K562 (cell line): ENCODE measurements around the gene VWA1. TPM values are rescaled to one million over a fixed set of nuclear protein-coding genes. Genes with fewer than 3 reads are reported as not detected.

Source experiments
- ATF6 ChIP-seq: sonication (generic); formaldehyde crosslinking; IDR thresholded peaks from 2 replicates; pipeline ENCODE4 v1.4.0; 2020; ENCODE audit warnings: mild to moderate bottlenecking, missing genetic modification reagents
- BRF1 ChIP-seq: IDR thresholded peaks from 3 replicates; pipeline ENCODE4 v1.6.1; 2011; ENCODE audit warnings: borderline replicate concordance, mild to moderate bottlenecking; ENCODE audit not compliant: insufficient read length; ENCODE audit errors: extremely low read depth
- CBX3 ChIP-seq, 2 experiments: IDR thresholded peaks; 1 replicate in 1 of 2; 2 replicates in 1 of 2; pipeline ENCODE4 v1.6.1; 2012; ENCODE audit warnings: inconsistent platforms in 2 of 2, low read length in 2 of 2, borderline replicate concordance in 1 of 2, control low read depth in 1 of 2
- CREB1 ChIP-seq, 2 experiments: sonication (generic) in 1 of 2; formaldehyde crosslinking in 1 of 2; IDR thresholded peaks; 2 replicates each; pipeline versions ENCODE4 v1.6.1 to v1.8.0; 2012 to 2022; ENCODE audit warnings: inconsistent platforms in 1 of 2, mild to moderate bottlenecking in 1 of 2, missing genetic modification reagents in 1 of 2, moderate library complexity in 1 of 2
- DDX20 ChIP-seq: fragments of 450-650 bp; IDR thresholded peaks from 2 replicates; pipeline ENCODE4 v1.6.1; 2016; ENCODE audit warnings: missing genetic modification characterization, low read depth, mild to moderate bottlenecking, missing compliant biosample characterization, moderate library complexity
- HDGF ChIP-seq: fragments of 450-650 bp; IDR thresholded peaks from 2 replicates; pipeline ENCODE4 v1.6.1; 2016
- HMG20B ChIP-seq: fragments of 250-450 bp; sonication (Bioruptor Pico); IDR thresholded peaks from 2 replicates; pipeline ENCODE4 v1.5.0; 2021; ENCODE audit warnings: mild to moderate bottlenecking
- JUN ChIP-seq, 2 experiments: sonication (generic) in 1 of 2; formaldehyde crosslinking in 1 of 2; IDR thresholded peaks; 2 replicates each; pipeline versions ENCODE4 v1.6.1 to v1.8.0; 2012 to 2022; ENCODE audit warnings: borderline replicate concordance in 2 of 2, mild to moderate bottlenecking in 2 of 2, improper control_type of control experiment in 1 of 2, low read depth in 1 of 2, low read length in 1 of 2, missing genetic modification reagents in 1 of 2
- KLF1 ChIP-seq: fragments of 450-650 bp; IDR thresholded peaks from 2 replicates; pipeline ENCODE4 v1.6.1; 2016; ENCODE audit warnings: missing genetic modification characterization, missing compliant biosample characterization
- MAX ChIP-seq: sonication (generic); formaldehyde crosslinking; IDR thresholded peaks from 2 replicates; pipeline ENCODE4 v1.9.0; 2022; ENCODE audit warnings: mild to moderate bottlenecking, missing genetic modification reagents
- MECOM ChIP-seq: fragments of 250-450 bp; sonication (Bioruptor Pico); IDR thresholded peaks from 2 replicates; pipeline ENCODE4 v1.8.0; 2022; ENCODE audit warnings: inconsistent platforms
- MYBL2 ChIP-seq, 2 experiments: fragments of 450-650 bp in 1 of 2; sonication (generic) in 1 of 2; formaldehyde crosslinking in 1 of 2; IDR thresholded peaks; 2 replicates each; pipeline versions ENCODE4 v1.6.1 to v1.8.1; 2017 to 2022; ENCODE audit warnings: borderline replicate concordance in 1 of 2, inconsistent platforms in 1 of 2, low read depth in 1 of 2, mild to moderate bottlenecking in 1 of 2, missing genetic modification reagents in 1 of 2, moderate library complexity in 1 of 2
- NCOA1 ChIP-seq: fragments of 450-650 bp; IDR thresholded peaks from 2 replicates; pipeline ENCODE4 v1.6.1; 2016; ENCODE audit warnings: low read depth
- NONO ChIP-seq, 2 experiments: fragments of 200-400 bp in 1 of 2; fragments of 450-650 bp in 1 of 2; formaldehyde crosslinking in 1 of 2; IDR thresholded peaks; 2 replicates each; pipeline ENCODE4 v1.6.1; 2017; ENCODE audit warnings: low read depth in 2 of 2, mild to moderate bottlenecking in 2 of 2, moderate library complexity in 2 of 2, low read length in 1 of 2
- PHF8 ChIP-seq: fragments of 200-600 bp; sonication (generic); IDR thresholded peaks from 2 replicates; pipeline ENCODE4 v1.6.1; 2012; ENCODE audit warnings: mixed run types, mild to moderate bottlenecking, inconsistent platforms, low read length, moderate library complexity, borderline replicate concordance
- POLR2H ChIP-seq: IDR thresholded peaks from 2 replicates; pipeline ENCODE4 v1.6.1; 2016; ENCODE audit warnings: missing genetic modification characterization, low read depth, mild to moderate bottlenecking, control low read depth, missing compliant biosample characterization, moderate library complexity
- XRCC5 ChIP-seq: fragments of 200-400 bp; formaldehyde crosslinking; IDR thresholded peaks from 2 replicates; pipeline ENCODE4 v1.6.1; 2017; ENCODE audit warnings: low read depth, mild to moderate bottlenecking, low read length
- ZBTB1 ChIP-seq: sonication (generic); formaldehyde crosslinking; IDR thresholded peaks from 2 replicates; pipeline ENCODE4 v1.8.1; 2023; ENCODE audit warnings: missing genetic modification reagents, low read depth, mild to moderate bottlenecking, borderline replicate concordance
- ZHX1 ChIP-seq: fragments of 150-350 bp; conservative IDR thresholded peaks from 2 replicates; pipeline ENCODE4 v1.6.1; 2014; ENCODE audit warnings: low read length
- ZKSCAN1 ChIP-seq: fragments of 150-350 bp; IDR thresholded peaks from 2 replicates; pipeline ENCODE4 v1.6.1; 2016; ENCODE audit warnings: low read depth, low read length
- polyA plus RNA-seq, 8 experiments: library from polyadenylated mRNA; depleted of rRNA in 4 of 8; stranded (reverse) in 5 of 8; unstranded in 3 of 8; fragments of >200 nt; fragmentation: Nextera tagmentation in 2 of 8; fragmentation: Illumina TruSeq in 1 of 8; extraction: Ambion mirVana in 2 of 8; extraction: Trizol in 1 of 8; gene quantifications; 2 replicates each; pipeline versions ENCODE4 v1.2.1 to v1.2.3, GENCODE V29; 2011 to 2014; ENCODE audit warnings: inconsistent platforms in 1 of 8, missing spikeins in 1 of 8
- total RNA-seq, 7 experiments: library from RNA; depleted of rRNA in 6 of 7; stranded (reverse); fragments of >200 nt in 6 of 7; fragmentation: Illumina TruSeq in 2 of 7; extraction: Trizol in 2 of 7; gene quantifications; 2 replicates each; pipeline versions ENCODE4 v1.2.1 to v1.2.3, GENCODE V29; 2011 to 2021; ENCODE audit warnings: low replicate concordance in 1 of 7

VWA1 gene
- total and polyA plus RNA-seq, 9 of the 15 experiments (the other 6 are each of a cell fraction or from before 2014, with no cell fraction given), result 0.01 to 6.4 (median 0.85) TPM

- 0 out of 2 replicates have a peak, but pooled peaks have one; percentile 39 for TF ChIP-seq ATF6 (CRISPR knock-in tag)
- no peak for TF ChIP-seq BRF1
- peak; percentile 42; the same call in 1 of the 2 replicates for TF ChIP-seq ZKSCAN1
- 0 out of 2 replicates have a peak, but pooled peaks have one; percentile 41 for TF ChIP-seq HDGF
- no peak for TF ChIP-seq MYBL2 (IDR thresholded peaks at IDR 0.05; ENCODE audit: low read depth)
- no peak for TF ChIP-seq MYBL2 (CRISPR knock-in tag; IDR thresholded peaks at IDR 0.05; ENCODE audit: borderline replicate concordance)
- 0 out of 3 replicates have a peak, but pooled peaks of 1 of the 2 experiments have one; percentile 59 for TF ChIP-seq CBX3 (IDR thresholded peaks at IDR 0.05; ENCODE audit: borderline replicate concordance in 1 of 2, low read length in 2 of 2)
- TF ChIP-seq DDX20 (tag), result no peak
- TF ChIP-seq POLR2H (tag), result no peak
- TF ChIP-seq XRCC5, result peak; percentile 84; the same call in 1 of the 2 replicates
- TF ChIP-seq JUN (IDR thresholded peaks at IDR 0.05; ENCODE audit: borderline replicate concordance, low read depth, low read length), result peak; percentile 45; the same call in 1 of the 2 replicates
- TF ChIP-seq JUN (CRISPR knock-in tag; IDR thresholded peaks at IDR 0.05; ENCODE audit: borderline replicate concordance), result no peak
- TF ChIP-seq NCOA1, result no peak
- no peak for TF ChIP-seq PHF8
- no peak for TF ChIP-seq CREB1 (IDR thresholded peaks at IDR 0.05)
- peak; percentile 62; the same call in 1 of the 2 replicates for TF ChIP-seq CREB1 (CRISPR knock-in tag; IDR thresholded peaks at IDR 0.05)
- TF ChIP-seq MAX, result peak; percentile 99
- TF ChIP-seq ZHX1, result 0 out of 2 replicates have a peak, but pooled peaks have one; percentile 37
- peak; percentile 39; the same call in 1 of the 2 replicates for TF ChIP-seq MECOM (CRISPR knock-in tag)
- TF ChIP-seq NONO (IDR thresholded peaks at IDR 0.05; ENCODE audit: low read depth in 2 of 2, low read length in 1 of 2), result 0 out of 4 replicates have a peak, but pooled peaks of 1 of the 2 experiments have one; percentile 51
- TF ChIP-seq KLF1 (tag), result peak; percentile 80; the same call in 1 of the 2 replicates
- peak; percentile 75 for TF ChIP-seq ZBTB1 (CRISPR knock-in tag)
- TF ChIP-seq HMG20B (CRISPR knock-in tag), result no peak
Measured at GRCh38 chr1:1441002-1441888, 5.8 kb downstream of the VWA1 start (continued).
